Astrocyte of the spinal cord (primary cell): Measurements from ENCODE around the gene NRXN3.

Source experiments
- DNase-seq: peaks from one replicate; pipeline ENCODE4 v3.0.0; 2011; ENCODE audit warnings: low read depth, low spot score
- H3K4me3 ChIP-seq: 2 replicates; pipeline ENCODE4 v1.5.1; 2011; ENCODE audit warnings: low read depth, mild to moderate bottlenecking, low read length, moderate library complexity
- CTCF ChIP-seq: IDR thresholded peaks from 2 replicates; pipeline ENCODE4 v1.5.1; 2012; ENCODE audit warnings: low read depth, mild to moderate bottlenecking, low read length, inconsistent platforms
- in situ Hi-C: cut with HindIII; loops from 2 replicates; pipeline ENCODE4 v1.10.0; 2017; ENCODE audit warnings: low sequenced_read_pairs

Gene NRXN3

GRCh38 chr14:79802093-79802492 is 1631.9 kb downstream of the NRXN3 start:
- in situ Hi-C loops, result no loop called here
- no peak overlapping the region for H3K4me3 ChIP-seq
- DNase-seq, result no peak
- TF ChIP-seq CTCF, result no peak

- no peak for DNase-seq
- in situ Hi-C loops, result no loop called here
- TF ChIP-seq CTCF, result no peak
- no peak overlapping the region for H3K4me3 ChIP-seq
These were observed 1635.5 kb downstream of the NRXN3 start for GRCh38 chr14:79805636-79806035.

GRCh38 chr14:79809849-79810612 is 1639.9 kb downstream of the NRXN3 start:
- peak; percentile 18 for TF ChIP-seq CTCF
- DNase-seq, result no peak
- no peak overlapping the region for H3K4me3 ChIP-seq
- in situ Hi-C loops, result no loop called here

- TF ChIP-seq CTCF, result no peak
- in situ Hi-C loops, result no loop called here
- no peak overlapping the region for H3K4me3 ChIP-seq
These were observed 1650.8 kb downstream of the NRXN3 start for GRCh38 chr14:79820866-79821535.

GRCh38 chr14:79822034-79822433 is 1651.9 kb downstream of the NRXN3 start:
- DNase-seq, result no peak
- in situ Hi-C loops, result no loop called here
- no peak for TF ChIP-seq CTCF
- no peak overlapping the region for H3K4me3 ChIP-seq

More at GRCh38 chr14:79820866-79821535, 1650.8 kb downstream of the NRXN3 start:
- no peak for DNase-seq

- in situ Hi-C loops, result no loop called here
- no peak overlapping the region for H3K4me3 ChIP-seq
- no peak for DNase-seq
- no peak for TF ChIP-seq CTCF
These were observed 1654.9 kb downstream of the NRXN3 start for GRCh38 chr14:79825046-79825521.
